Sigmoid colon (tissue), 7 donors: ENCODE measurements around the gene GCNT1. TPM values are rescaled to one million over a fixed set of nuclear protein-coding genes. Genes with fewer than 3 reads are reported as not detected.
"Not testable (repeated sequence)": the region's sequence is repeated elsewhere in the genome, so short reads cannot be mapped to it uniquely, and the experiment has no call there.

Source experiments
- DNase-seq: peaks from one replicate; pipeline ENCODE4 v3.0.0-alpha.2; 2019
- H3K27ac ChIP-seq, 4 donors: fragments of 200-600 bp; sonication (generic); one replicate each; pipeline ENCODE4 v1.5.1; 2016 to 2019; ENCODE audit warnings: mild to moderate bottlenecking in 1 of 4
- H3K27me3 ChIP-seq, 3 donors: fragments of 200-600 bp; sonication (generic); one replicate each; pipeline ENCODE4 v1.5.1; 2019; ENCODE audit warnings: mild to moderate bottlenecking in 1 of 3
- H3K36me3 ChIP-seq, 4 donors: fragments of 200-600 bp; sonication (generic); one replicate each; pipeline ENCODE4 v1.5.1; 2016 to 2019
- H3K4me1 ChIP-seq, 4 donors: fragments of 200-600 bp; sonication (generic); one replicate each; pipeline ENCODE4 v1.5.1; 2017 to 2019
- H3K4me3 ChIP-seq, 4 donors: fragments of 200-600 bp; sonication (generic); one replicate each; pipeline ENCODE4 v1.5.1; 2017 to 2019; ENCODE audit warnings: mild to moderate bottlenecking in 2 of 4, moderate library complexity in 1 of 4
- H3K9me3 ChIP-seq, 4 donors: fragments of 200-600 bp in 3 of 4; sonication (generic) in 3 of 4; one replicate each; pipeline versions ENCODE4 v1.5.1 to v1.6.1; 2013 to 2019
- CTCF ChIP-seq, 4 experiments: fragments of 450-650 bp in 3 of 4; fragments of 200-600 bp in 1 of 4; IDR thresholded peaks; one replicate each; pipeline ENCODE4 v1.5.1; 2016 to 2019; ENCODE audit warnings: antibody characterized with exemption in 4 of 4, mild to moderate bottlenecking in 3 of 4, moderate library complexity in 2 of 4
- EP300 ChIP-seq, 4 donors: sonication (generic); formaldehyde crosslinking; IDR thresholded peaks; one replicate each; pipeline ENCODE4 v1.6.1; 2017; ENCODE audit warnings: antibody characterized with exemption in 4 of 4
- POLR2A ChIP-seq, 2 donors: fragments of 450-650 bp; IDR thresholded peaks; one replicate each; pipeline ENCODE4 v1.6.1; 2016; ENCODE audit warnings: antibody characterized with exemption in 2 of 2, mild to moderate bottlenecking in 2 of 2, moderate library complexity in 2 of 2
- POLR2AphosphoS5 ChIP-seq, 4 donors: sonication (generic); formaldehyde crosslinking; IDR thresholded peaks; one replicate each; pipeline ENCODE4 v1.6.1; 2017; ENCODE audit warnings: antibody characterized with exemption in 4 of 4
- WGBS, 2 donors: extraction: QIAGEN DNeasy Blood & Tissue Kit; methylation state at CpG; one replicate each; pipeline ENCODE4 v1.1.7; 2013; 5-methylcytosine and 5-hydroxymethylcytosine counted together
- intact Hi-C: fragments of 100-400 bp; cut with DNase I; formaldehyde crosslinking; loops from one replicate; pipeline ENCODE4 v1.15.1; 2023
- polyA plus RNA-seq, 3 donors: library from polyadenylated mRNA; stranded (reverse); fragments of 200-250 nt; gene quantifications; one replicate each; pipeline ENCODE4 v1.2.3, GENCODE V29; 2013
- total RNA-seq, 4 donors: library from RNA; depleted of rRNA; stranded (reverse); fragments of >200 nt; gene quantifications; one replicate each; pipeline ENCODE4 v1.1.0, GENCODE V29; 2016
- donor health status: healthy with polysubstance abuse.
- donor health status: Bipolar disorder and iron deficiency.
- donor health status: healthy.

The GCNT1 gene
- total and polyA plus RNA-seq, 7 donors = 2.1 to 10.0 (median 5.8) TPM

GRCh38 chr9:76516871-76517270 lies 57.9 kb downstream of the GCNT1 start:
- no peak overlapping the region for H3K4me3 ChIP-seq
- no peaks in the 10 kb centered on the region for H3K27me3 ChIP-seq
- no peaks in the 10 kb centered on the region for H3K4me1 ChIP-seq
- WGBS, 2 donors = 70 to 79% methylated on average over 3 of the region's 3 CpGs
- TF ChIP-seq EP300 (IDR thresholded peaks at IDR 0.05) (no peak), POLR2AphosphoS5 (IDR thresholded peaks at IDR 0.05) (no peak), CTCF (IDR thresholded peaks at IDR 0.05) (no peak), POLR2A (IDR thresholded peaks at IDR 0.05) (no peak)
- H3K9me3 ChIP-seq = no peaks in the 10 kb centered on the region
- no peaks in the 10 kb centered on the region for H3K36me3 ChIP-seq
- H3K27ac ChIP-seq = no peak overlapping the region
- no peak for DNase-seq
- intact Hi-C loops = no loop called here

GRCh38 chr9:76519075-76519835 lies 60.3 kb downstream of the GCNT1 start:
- Histone ChIP-seq H3K4me3 (no peak overlapping the region), H3K27me3 (no peaks in the 10 kb centered on the region), H3K27ac (no peak overlapping the region), H3K9me3 (no peaks in the 10 kb centered on the region), H3K4me1 (no peaks in the 10 kb centered on the region), H3K36me3 (no peaks in the 10 kb centered on the region)
- intact Hi-C loops = no loop called here
- TF ChIP-seq POLR2A (IDR thresholded peaks at IDR 0.05) = no peak
- no peak for TF ChIP-seq EP300 (IDR thresholded peaks at IDR 0.05)
- no peak for TF ChIP-seq POLR2AphosphoS5 (IDR thresholded peaks at IDR 0.05)
- TF ChIP-seq CTCF (IDR thresholded peaks at IDR 0.05) = no peak
- no peak for DNase-seq
- WGBS, 2 donors = 48 to 84% methylated on average over 8 of the region's 8 CpGs

- TF ChIP-seq POLR2AphosphoS5 (IDR thresholded peaks at IDR 0.05) = no peak
- WGBS, 2 donors = 84% methylated on average over 6 of the region's 6 CpGs
- H3K27me3 ChIP-seq = no peaks in the 10 kb centered on the region
- H3K36me3 ChIP-seq = no peaks in the 10 kb centered on the region
- H3K4me3 ChIP-seq = no peak overlapping the region
- H3K9me3 ChIP-seq = no peaks in the 10 kb centered on the region
- H3K4me1 ChIP-seq = no peaks in the 10 kb centered on the region
- intact Hi-C loops = no loop called here
- H3K27ac ChIP-seq = no peak overlapping the region
- no peak for DNase-seq
Observed at GRCh38 chr9:76521244-76521681, 62.3 kb downstream of the GCNT1 start.

- Histone ChIP-seq H3K36me3 (no peaks in the 10 kb centered on the region), H3K4me1 (no peaks in the 10 kb centered on the region), H3K4me3 (no peak overlapping the region), H3K27ac (no peak overlapping the region), H3K27me3 (no peaks in the 10 kb centered on the region), H3K9me3 (no peaks in the 10 kb centered on the region)
- intact Hi-C loops = no loop called here
- no peak for DNase-seq
- TF ChIP-seq CTCF (IDR thresholded peaks at IDR 0.05) = no peak
- no peak for TF ChIP-seq POLR2A (IDR thresholded peaks at IDR 0.05)
- no peak for TF ChIP-seq POLR2AphosphoS5 (IDR thresholded peaks at IDR 0.05)
- no peak for TF ChIP-seq EP300 (IDR thresholded peaks at IDR 0.05)
- 51 to 76% methylated on average over 3 of the region's 3 CpGs for WGBS, 2 donors
Observed at GRCh38 chr9:76521906-76522305, 62.9 kb downstream of the GCNT1 start.

GRCh38 chr9:76523617-76524200 lies 64.7 kb downstream of the GCNT1 start:
- H3K27me3 ChIP-seq, intact Hi-C loops, H3K4me1 ChIP-seq, DNase-seq, H3K36me3 ChIP-seq, H3K27ac ChIP-seq, H3K9me3 ChIP-seq, H3K4me3 ChIP-seq: not testable (repeated sequence)
- 94 to 96% methylated on average over 36 of the region's 36 CpGs for WGBS, 2 donors
